NB4 (cell line): ENCODE measurements around the gene NUTM2F.
"Not testable (repeated sequence)": the region's sequence is repeated elsewhere in the genome, so short reads cannot be mapped to it uniquely, and the experiment has no call there.

Experiments used
- CTCF ChIP-seq: IDR thresholded peaks from one replicate; pipeline ENCODE4 v1.5.1; 2012; ENCODE audit warnings: low read depth, low read length
- POLR2A ChIP-seq: IDR thresholded peaks from 2 replicates; pipeline ENCODE4 v1.6.1; 2011; ENCODE audit warnings: mild to moderate bottlenecking; ENCODE audit not compliant: insufficient read length; ENCODE audit errors: extremely low read depth
- TF ChIP-seq, protein P1 (sequence below): IDR thresholded peaks from 2 replicates; pipeline ENCODE4 v1.6.1; 2011; ENCODE audit warnings: low read depth, low read length

DNA sequence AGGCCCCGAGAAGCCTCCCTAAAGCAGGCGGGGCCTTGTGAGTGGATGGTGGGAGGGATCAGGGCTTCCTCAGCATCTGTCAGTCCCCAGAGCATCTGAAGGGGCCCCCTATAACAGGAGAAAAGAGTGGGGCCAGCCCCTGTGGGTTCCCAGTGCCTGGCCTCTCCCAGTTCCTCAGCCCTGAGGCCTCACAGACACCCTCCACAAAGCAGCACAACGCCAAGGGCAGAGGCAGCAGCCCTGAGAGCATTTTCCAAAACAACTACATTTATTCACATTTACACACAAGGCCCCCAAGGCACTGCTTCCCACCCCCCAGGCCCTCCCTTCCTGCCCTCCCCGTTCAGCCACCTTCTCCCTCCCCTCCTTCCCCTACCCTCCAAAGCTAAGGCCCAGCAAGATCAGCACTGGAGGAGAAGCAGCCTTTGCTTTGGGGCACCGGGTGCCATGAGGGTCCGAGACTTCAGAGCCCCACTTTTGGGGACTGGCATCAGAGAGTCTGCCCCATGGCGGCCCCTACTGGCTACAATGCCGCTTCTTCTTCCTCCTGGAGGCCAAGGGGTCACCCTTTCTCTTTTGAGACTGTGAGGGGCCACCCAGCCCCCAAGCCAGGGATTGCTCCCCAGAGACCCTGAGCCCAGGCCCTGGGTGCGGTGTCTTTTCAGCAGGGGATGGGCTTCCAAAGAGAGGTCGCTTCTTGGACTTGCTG is 10.3 kb downstream of the NUTM2F start:
- TF ChIP-seq CTCF, POLR2A: not testable (repeated sequence)
- TF ChIP-seq, protein P1, sequence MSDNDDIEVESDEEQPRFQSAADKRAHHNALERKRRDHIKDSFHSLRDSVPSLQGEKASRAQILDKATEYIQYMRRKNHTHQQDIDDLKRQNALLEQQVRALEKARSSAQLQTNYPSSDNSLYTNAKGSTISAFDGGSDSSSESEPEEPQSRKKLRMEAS, result not testable (repeated sequence)
